NCI-H226 (cell line): ENCODE measurements around the gene MT1M.

Source experiments
- DNase-seq: peaks from one replicate; pipeline ENCODE4 v3.0.0-alpha.2; 2015

The MT1M gene

DNA sequence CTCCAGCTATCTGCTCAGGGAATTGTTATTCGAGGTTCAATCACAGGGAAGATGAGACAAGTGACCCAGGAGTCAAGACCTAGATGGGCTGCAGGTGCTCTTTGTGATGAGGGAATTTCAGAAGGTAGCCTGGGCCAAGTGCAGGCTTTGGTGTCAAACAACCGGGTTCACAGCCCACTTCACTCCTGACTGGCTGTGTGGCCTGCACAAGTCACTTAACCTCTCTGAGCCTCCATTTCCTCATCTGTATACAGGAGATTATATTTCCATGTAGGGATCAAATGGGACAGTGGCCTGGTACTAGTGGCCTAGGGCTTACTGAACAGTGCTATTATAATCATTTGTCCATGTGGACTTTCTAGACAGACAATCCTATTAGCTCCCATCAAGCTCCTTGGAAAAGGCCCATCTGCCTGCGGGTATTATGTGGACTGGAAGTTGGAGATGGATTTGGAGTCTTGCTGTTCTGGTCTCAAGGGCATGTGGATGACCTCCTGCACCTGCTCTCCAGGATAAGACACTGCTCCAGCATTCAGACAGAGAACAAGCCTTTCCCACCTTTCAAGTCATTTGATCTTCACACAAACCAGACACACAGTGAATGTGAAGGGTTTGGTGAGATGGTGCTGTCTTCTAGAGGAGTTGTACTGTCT, 46.7 kb downstream of the MT1M start:
- DNase-seq: no peak

DNA sequence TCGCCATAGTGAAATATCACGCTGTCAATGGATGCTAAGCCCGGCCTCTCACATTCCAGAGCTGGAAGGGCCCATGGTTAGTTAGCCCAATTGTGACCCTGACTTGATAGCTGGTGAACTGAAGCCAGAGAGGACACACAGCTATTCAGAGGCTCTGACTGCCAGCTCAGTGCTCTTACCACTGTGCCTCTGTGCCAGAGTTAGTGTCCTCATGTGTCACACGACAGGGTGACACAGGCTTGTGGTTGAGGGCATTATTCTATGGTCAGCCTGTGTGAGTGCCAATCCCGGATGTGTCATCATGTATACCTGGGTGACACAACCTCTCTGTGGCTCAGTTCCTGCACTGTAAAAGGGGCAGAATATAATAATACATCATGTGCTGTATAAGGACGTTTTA, 47.4 kb downstream of the MT1M start:
- DNase-seq: no peak

DNA sequence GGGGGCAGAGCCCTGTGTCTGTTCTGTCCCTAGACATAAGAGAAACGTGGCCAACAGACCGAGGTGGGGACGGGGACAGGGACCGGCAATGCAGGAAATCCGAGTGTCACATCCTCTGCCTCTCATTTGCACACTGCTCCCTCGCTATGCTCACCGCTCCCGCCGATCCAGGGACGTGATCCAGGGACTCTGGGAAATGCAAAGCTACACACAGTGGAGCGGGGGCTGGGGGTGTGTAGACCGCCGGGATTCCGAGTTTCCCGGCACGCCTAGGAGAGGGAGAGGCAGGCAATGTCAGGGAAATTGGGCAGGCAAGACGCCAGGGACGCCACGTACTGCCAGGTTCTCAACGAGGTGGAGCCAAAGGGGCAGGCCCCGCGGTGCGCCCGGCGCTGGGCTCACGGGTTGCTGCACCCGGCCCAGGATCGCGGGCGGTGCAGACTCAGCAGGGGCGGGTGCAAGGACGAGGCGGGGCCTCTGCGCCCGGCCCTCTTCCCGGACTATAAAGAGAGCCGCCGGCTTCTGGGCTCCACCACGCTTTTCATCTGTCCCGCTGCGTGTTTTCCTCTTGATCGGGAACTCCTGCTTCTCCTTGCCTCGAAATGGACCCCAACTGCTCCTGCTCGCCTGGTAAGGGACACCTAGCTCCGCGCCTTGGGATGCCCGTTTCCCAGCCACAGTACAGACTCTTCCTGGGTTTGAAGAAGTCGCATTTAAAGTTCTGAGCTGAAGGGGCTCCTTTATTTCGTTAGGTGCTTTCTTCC, 49.7 kb downstream of the MT1M start, which contains the start of gene MT1X:
MT1X (plus strand) TSS at position 532 of the 764 bp plus-strand sequence; CDS start at position 603, 71 bp downstream.
- peak; percentile 91 for DNase-seq

DNA sequence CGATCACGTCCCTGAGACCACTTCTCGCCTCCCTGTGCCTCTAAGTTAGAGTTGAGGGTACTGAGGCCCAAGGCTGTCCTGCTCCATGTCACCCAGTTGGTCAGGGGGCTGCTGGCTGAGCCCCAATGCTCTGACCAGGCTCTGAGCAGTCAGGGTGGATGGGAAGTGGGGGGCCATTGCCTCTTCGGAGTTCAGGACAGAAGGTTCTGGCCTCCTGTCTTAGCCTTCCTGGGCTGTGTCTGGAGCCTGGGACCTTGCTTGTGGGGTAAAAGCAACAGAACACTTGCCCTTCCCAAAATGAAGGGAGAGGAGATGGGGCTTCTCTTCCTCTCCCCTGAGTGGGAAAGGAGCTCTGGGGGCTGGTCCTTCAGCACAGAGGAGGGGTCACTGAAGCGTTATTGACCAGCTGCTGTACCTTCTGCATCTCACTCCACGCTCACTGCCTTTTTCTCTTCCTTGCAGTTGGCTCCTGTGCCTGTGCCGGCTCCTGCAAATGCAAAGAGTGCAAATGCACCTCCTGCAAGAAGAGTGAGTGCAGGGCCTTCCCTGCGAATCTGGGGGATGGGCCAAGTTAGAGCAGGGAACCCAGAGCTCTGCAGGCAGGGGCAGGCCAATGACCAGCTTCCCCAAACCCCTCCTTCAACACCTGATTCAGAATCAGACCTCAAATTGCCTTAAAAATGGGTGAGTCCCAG, 50.4 kb downstream of the MT1M start:
- no peak for DNase-seq
